ENCODE data around the gene ACOX3. TPM values are rescaled to one million over a fixed set of nuclear protein-coding genes. Genes with fewer than 3 reads are reported as not detected.
A peak's percentile ranks its signal among the peaks of the same experiment; 100 is the strongest.

The ACOX3 gene
- total and polyA plus RNA-seq, 5 experiments from 2014 or later: 9.5 to 17.3 (median 14.3) TPM

DNA sequence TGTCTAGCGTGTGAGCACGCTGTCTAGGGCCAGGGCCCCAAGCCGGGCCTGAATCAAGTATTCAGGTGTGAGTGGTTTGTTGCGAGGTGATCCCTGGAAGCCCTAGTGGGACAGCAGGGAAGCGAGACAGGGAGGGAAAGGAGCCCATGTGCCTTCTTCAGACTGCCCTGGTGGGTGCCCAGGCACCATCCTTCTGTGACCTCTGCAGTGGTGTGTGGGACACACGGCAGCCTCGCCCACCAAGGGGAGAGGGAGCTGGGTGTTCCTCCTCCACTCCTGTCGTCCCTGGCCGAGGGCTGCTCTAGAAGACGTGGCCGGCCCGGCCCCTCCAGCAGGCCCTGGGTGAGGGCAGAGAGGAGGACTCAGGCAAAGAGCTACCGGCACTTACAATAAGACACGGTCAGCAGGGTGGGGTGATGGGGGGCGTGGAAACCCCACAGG is 123.6 kb downstream of the ACOX3 start:
- POLR2A ChIA-PET: no interaction called here
- Mint-ChIP-seq H3K36me3 (peaks cover 0 to 16% (median 0%) of the 10 kb centered on the region in 3 donors), H3K9me3 (peaks cover 3 to 21% (median 15%) of the 10 kb centered on the region in 9 donors)

More for the DNA sequence above, 123.6 kb downstream of the ACOX3 start:
- Mint-ChIP-seq H3K4me1 (no peaks in the 10 kb centered on the region), H3K4me3 (no peak overlapping the region), H3K27me3 (peaks cover 0 to 12% (median 2%) of the 10 kb centered on the region in 5 donors), H3K27ac (no peak overlapping the region)
- DNase-seq (peak in 2 of 10 donors; percentile 0 to 45), ATAC-seq (no peak)

Other genes starting within 250 kb of the ACOX3 start
- gene SH3TC1, start 241.4 kb downstream of the ACOX3 start, total RNA-seq: 10 to 100 TPM; 14.6 to 17.4 TPM
- gene SH3TC1, start 241.4 kb downstream of the ACOX3 start, polyA plus RNA-seq: 1 to 10 TPM; 3.7 to 6.5 (median 5.1) TPM
- gene HTRA3, start 171.0 kb downstream of the ACOX3 start, total RNA-seq: not detected
- gene HTRA3, start 171.0 kb downstream of the ACOX3 start, polyA plus RNA-seq: not detected
- gene TRMT44, start 54 bp upstream of the ACOX3 start, total RNA-seq: 10 to 100 TPM; 29.0 to 37.5 TPM
- gene TRMT44, start 54 bp upstream of the ACOX3 start, polyA plus RNA-seq: 10 to 100 TPM; 11.3 to 15.4 (median 13.0) TPM
- gene GPR78, start 139.7 kb upstream of the ACOX3 start, total RNA-seq: not detected
- gene GPR78, start 139.7 kb upstream of the ACOX3 start, polyA plus RNA-seq: not detected
- gene CPZ, start 152.0 kb upstream of the ACOX3 start, total RNA-seq: not detected
- not detected for gene CPZ, start 152.0 kb upstream of the ACOX3 start, polyA plus RNA-seq

Data from naive thymus-derived CD8-positive, alpha-beta T cell (primary cell).